NCI-H460 (cell line): Measurements from ENCODE around the gene ZCWPW1. TPM values are rescaled to one million over a fixed set of nuclear protein-coding genes. Genes with fewer than 3 reads are reported as not detected.
A peak's percentile ranks its signal among the peaks of the same experiment; 100 is the strongest.
"Not testable (repeated sequence)": the region's sequence is repeated elsewhere in the genome, so short reads cannot be mapped to it uniquely, and the experiment has no call there.

Source experiments
- DNase-seq: peaks from one replicate; pipeline ENCODE4 v3.0.0-alpha.2; 2016; ENCODE audit warnings: low read depth; ENCODE audit errors: extremely low read depth
- total RNA-seq: library from RNA; depleted of rRNA; stranded (reverse); fragments of >200 nt; shearing (Covaris generic); gene quantifications from 2 replicates; pipeline ENCODE4 v1.2.3, GENCODE V29; 2014

Gene ZCWPW1
- total RNA-seq, 1 experiment from 2014 or later: 1.8 TPM

DNA sequence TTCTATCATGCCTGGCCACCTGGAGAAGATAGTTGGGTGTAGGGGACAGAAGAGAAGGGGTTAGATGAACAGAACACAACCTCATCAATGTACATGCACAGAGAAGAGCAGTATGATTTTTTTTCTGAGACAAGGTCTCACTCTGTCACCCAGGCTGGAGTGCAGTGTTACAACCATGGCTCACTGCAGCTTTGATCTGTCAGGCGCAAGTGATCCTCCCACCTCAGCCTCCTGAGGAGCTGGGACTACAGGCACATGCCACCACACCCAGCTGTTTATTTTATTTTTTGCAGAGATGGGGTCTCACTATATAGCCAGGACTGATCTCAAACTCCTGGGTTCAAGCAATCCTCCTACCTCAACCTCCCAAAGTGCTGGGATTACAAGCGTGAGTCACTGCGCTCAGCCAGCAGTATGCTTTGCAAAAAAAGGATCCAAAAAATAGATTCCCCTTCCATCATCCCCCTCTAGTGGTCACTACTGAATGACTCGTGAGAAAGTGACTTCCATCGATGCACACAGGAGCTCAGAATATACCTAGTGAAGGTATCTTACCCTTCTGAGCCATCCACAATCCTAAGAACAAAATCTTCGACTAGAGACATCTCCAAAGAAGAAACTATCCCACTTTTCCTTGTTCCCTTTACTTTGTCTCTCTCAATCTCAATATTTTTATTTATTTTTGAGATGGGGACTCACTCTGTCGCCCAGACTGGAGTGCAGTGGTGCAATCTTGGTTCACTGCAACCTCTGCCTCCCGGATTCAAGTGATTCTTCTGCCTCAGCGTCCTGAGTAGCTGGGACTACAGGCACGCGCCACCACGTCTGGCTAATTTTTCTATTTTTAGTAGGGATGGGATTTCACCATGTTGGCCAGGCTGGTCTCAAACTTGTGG is 21.0 kb downstream of the ZCWPW1 start:
- peak; percentile 65 for DNase-seq

- no peak for DNase-seq
Measured at GRCh38 chr7:100406767-100407166, 21.7 kb downstream of the ZCWPW1 start.

GRCh38 chr7:100402241-100402640 is 26.3 kb downstream of the ZCWPW1 start:
- no peak for DNase-seq

GRCh38 chr7:100401811-100402210 is 26.7 kb downstream of the ZCWPW1 start:
- DNase-seq: no peak

GRCh38 chr7:100400656-100401055 is 27.8 kb downstream of the ZCWPW1 start:
- no peak for DNase-seq

DNA sequence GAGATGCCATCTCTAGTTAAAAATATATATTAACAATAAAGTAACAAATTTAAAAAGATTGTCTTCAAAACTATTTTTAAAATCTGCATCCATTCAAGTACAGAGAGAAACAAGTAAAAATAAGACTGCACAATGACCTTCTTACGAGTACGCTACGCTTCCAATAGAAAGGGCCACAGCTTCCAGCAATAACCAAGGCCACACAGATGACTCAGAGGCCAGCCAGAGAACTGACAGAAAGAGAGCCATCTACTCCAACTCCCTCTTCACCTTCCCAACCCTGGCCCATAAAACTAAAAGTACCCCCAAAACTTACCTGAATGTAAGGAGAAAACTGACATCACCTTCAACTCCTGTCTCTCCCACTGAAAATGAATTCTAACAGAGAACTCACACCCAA is 28.5 kb downstream of the ZCWPW1 start:
- no peak for DNase-seq

DNA sequence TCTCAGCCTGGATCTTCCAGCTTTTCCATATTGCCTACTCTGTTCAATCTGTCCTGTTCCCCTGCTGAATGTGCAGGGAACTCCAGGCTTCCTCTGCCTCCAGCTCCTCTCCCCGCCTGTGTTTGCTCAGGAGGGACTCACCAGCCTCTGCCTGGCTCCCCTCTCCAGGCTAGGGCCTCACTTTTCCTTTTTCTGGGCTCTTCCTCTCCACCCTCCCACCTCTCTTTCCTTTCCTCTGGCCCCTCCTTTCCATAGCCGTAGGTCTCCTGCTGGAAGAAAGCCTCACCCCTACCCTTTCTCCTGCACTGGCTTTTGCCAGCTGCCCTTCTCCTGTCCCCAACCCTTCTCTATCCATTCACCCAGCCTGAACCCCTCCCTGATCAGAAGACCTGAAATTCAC is 30.3 kb downstream of the ZCWPW1 start:
- DNase-seq: no peak

GRCh38 chr7:100397315-100398081 is 31.0 kb downstream of the ZCWPW1 start:
- DNase-seq: no peak

DNA sequence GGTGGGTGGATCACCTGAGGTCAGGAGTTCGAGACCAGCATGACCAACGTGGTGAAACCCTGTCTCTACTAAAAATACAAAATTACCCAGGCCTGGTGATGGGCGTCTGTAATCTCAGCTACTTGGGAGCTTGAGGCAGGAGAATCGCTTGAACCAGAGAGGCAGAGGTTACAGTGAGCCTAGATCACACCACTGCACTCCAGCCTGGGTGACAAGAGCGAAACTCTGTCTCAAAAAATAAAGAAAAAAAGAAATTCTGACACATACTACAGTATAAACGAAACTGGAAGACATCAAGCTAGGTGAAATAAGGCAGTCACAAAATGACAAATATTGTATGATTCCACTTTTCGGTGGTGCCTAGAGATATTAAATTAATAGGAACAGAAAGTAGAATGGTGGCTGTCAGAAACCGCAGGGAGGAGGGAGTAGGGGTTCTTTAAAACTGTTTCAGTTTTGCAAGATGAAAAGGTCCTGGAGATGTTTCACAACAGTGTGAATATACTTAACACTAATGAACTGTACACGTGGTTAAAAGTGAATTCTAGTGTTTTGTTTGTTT is 32.0 kb downstream of the ZCWPW1 start:
- DNase-seq: no peak

GRCh38 chr7:100394077-100394476 is 34.4 kb downstream of the ZCWPW1 start:
- DNase-seq: no peak

- DNase-seq: no peak
Measured at GRCh38 chr7:100393233-100393905, 35.1 kb downstream of the ZCWPW1 start.

DNA sequence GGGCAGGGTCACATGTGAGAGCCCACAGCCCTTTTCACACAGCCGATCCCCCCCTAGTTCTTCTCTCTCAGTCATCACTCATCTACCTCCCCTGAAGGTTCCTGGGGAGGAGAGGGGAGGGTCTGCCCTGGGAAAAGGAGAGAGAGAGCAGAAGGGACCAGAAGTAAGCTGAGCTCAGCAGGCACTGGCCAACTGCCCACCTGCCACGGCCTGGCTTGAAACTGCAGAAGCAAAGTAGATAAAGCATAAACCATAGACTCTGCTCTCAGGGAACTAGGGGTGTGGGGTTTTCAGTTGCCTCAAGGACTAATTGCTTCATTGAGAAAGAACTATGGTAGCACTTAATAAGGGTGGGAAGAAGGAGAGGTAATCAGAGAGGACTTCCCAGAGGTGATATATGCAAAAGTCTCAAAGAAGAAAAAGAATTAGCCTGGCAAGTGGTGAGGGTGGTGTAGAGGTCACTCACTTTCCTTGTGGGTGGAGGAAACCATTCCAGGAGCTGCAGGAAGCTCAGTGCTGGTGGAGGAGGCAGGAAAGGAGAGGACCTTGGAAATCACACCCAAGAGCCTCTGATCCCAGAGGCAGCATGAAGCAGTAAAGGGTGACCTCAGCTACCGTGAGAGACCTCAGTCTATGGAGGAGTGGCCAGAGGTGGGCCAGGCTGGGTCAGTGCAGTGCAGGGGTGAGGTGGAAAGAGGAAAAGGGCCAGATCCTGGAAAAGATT is 38.1 kb downstream of the ZCWPW1 start:
- no peak for DNase-seq

- DNase-seq: no peak
Measured at GRCh38 chr7:100389437-100390088, 38.9 kb downstream of the ZCWPW1 start.

- no peak for DNase-seq
Measured at GRCh38 chr7:100387695-100388094, 40.8 kb downstream of the ZCWPW1 start.

GRCh38 chr7:100386940-100387339 is 41.6 kb downstream of the ZCWPW1 start:
- no peak for DNase-seq

GRCh38 chr7:100384628-100385294 is 43.7 kb downstream of the ZCWPW1 start:
- DNase-seq: no peak

DNA sequence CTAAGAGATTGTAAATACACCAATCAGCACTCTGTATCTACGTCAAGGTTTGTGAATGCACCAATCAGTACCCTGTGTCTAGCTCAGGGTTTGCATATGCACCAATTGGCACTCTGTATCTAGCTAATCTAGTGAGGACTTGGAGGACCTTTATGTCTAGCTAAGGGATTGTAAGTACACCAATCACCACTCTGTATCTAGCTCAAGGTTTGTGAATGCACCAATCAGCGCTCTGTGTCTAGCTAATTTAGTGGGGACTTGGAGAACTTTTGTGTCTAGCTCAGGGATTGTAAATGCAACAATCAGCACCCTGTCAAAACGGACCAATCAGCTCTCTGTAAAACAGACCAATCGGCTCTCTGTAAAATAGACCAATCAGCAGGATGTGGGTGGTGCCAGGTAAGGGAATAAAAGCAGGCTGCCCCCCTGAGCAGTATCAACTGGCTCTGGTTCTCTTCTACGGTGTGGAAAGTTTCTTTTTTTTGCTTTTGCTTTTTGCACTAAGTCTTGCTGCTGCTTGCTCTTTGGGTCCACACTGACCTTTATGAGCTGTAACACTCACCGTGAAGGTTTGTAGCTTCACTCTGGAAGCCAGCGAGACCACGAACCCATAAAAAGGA is 46.2 kb downstream of the ZCWPW1 start:
- DNase-seq: not testable (repeated sequence)

DNA sequence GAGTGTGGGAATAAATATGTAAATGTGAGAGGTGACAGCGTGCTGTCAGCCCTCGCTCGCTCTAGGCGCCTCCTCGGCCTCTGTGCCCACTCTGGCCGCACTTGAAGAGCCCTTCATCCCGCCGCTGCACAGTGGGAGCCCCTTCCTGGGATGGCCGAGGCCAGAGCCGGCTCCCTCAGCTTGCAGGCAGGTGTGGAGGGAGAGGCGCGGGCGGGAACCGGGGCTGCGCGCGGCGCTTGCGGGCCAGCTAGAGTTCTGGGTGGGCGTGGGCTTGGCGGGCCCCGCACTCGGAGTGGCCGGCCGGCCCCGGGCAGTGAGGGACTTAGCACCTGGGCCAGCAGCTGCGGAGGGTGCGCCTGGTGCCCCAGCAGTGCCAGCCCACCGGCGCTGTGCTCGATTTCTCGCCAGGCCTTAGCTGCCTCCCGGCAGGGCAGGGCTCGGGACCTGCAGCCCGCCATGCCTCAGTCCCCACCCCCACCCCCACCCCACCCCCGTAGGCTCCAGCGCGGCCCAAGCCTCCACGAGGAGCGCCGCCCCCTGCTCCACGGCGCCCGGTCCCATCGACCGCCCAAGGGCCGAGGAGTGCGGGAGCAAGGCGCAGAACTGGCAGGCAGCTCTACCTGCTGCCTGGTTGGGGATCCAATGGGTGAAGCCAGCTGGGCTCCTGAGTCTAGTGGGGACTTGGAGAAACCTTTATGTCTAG is 46.8 kb downstream of the ZCWPW1 start:
- not testable (repeated sequence) for DNase-seq
